Fibroblast of skin of abdomen (primary cell): ENCODE results near the gene NFYC.

Source experiments
- DNase-seq: peaks from one replicate; pipeline ENCODE4 v3.0.0-alpha.2; 2013

The NFYC gene

DNA sequence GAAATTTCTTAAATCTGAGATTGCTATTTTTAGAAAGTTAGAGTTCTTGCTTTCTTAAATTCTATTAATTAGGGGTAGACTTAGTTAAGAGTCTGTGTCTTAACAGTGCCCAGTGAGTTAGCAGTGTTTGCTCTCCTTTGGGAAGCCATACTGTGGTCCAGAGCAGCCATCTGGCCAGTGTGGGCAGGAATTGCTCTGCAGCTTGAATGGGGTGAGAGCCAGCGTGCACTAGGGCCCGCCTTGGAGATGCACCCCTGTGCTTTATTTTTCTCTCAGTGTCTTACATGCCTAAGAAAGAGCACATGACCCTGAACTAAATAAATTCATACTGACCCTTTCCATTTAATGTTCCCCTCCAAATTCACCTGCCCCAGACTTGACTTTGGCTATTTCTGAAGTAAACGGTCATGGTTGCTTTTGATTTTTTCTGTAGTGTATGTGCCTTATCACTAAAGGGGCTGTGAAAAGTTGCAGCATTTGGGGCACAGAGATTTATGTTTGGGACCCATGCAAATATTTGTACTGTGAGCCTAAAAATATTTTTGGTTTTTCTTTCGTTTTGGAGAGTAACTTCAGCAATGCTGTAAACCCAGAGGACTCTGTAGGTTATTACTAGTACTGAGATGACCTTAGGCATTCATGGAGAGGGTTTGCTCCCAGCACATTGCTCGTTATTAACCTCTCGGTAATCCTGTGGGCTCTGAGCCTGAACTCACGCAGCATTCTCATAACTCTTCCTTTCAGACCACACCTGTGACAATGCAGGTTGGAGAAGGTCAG is 70.8 kb downstream of the NFYC start:
- DNase-seq, result no peak

GRCh38 chr1:40763742-40764532 is 72.4 kb downstream of the NFYC start:
- no peak for DNase-seq

DNA sequence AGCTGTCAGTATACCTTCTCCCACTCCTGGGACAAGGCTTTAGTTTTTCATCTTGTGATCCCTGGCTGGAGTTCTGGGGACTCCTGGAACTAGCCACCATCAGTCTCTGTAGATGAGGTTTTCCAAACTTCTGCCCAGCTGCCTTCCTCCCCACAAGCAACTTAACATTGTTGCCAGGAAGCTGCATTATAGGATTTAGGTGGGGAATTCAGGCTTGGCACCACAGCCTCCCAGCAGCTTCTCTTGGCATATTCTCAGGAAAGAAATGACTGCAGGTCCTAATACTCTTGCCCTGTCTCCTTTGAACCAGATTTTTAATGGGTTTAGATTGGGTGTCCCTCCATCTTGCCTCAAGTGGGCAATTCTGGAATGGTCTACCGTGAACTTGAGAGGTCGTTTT is 73.5 kb downstream of the NFYC start:
- DNase-seq, result no peak

DNA sequence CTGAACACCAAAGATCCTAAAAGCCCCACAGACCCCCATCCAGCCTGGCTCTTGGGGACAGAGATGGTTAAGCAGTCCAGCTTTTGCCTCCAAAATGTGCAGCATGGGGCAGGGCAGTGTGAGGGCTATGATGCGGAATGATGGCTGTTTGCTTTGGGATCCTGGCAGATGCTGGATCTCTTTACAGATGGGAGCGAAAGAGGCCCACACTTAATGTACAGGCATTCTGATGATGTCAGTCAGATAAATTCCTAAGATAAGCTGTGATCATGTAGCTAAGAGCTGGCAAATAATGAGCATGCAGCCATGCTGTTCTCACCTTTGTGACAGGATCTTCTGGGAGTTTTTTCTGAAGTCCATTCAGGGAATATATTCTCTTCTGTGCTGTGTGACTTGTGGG is 74.5 kb downstream of the NFYC start:
- no peak for DNase-seq

DNA sequence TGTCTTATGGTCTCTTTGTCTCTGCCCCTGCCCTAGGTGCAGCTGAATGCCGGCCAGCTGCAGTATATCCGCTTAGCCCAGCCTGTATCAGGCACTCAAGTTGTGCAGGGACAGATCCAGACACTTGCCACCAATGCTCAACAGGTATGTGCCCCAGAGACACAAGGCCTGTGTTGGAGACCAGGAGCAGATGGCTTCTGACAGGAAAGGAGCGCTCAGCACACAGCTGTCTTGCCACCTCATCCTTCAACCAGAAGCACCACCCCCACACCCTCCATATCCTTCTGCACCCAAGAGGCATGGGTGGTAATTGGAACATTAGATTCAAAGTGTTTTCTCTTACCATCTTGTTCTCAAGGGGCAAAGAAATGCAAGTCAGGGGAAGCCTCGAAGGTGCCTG is 75.1 kb downstream of the NFYC start:
- DNase-seq, result no peak

- no peak for DNase-seq
Observed at GRCh38 chr1:40768146-40768990, 76.9 kb downstream of the NFYC start.

DNA sequence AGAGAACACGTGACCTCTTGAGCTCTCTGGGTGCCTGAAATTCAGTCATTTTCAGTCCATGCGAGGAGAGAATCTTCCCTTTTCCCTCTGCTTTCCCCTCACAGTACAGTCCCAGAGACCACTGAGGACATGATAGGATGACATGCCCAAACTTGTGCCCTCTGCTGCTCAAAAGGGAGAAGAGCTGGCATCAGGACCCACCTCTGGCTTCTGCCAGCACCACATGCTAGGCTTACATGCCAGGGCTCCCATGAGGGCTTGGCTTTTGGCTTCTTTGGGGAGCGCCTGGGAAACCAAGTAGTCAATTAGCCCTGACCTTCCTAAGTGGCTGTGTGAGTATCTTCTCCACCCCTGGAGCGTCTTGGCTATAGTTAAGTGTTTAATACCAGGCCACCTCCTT is 78.3 kb downstream of the NFYC start:
- no peak for DNase-seq

- DNase-seq, result no peak
Observed at GRCh38 chr1:40770296-40771070, 79.0 kb downstream of the NFYC start.

- DNase-seq, result no peak
Observed at GRCh38 chr1:40772146-40772955, 80.8 kb downstream of the NFYC start.

DNA sequence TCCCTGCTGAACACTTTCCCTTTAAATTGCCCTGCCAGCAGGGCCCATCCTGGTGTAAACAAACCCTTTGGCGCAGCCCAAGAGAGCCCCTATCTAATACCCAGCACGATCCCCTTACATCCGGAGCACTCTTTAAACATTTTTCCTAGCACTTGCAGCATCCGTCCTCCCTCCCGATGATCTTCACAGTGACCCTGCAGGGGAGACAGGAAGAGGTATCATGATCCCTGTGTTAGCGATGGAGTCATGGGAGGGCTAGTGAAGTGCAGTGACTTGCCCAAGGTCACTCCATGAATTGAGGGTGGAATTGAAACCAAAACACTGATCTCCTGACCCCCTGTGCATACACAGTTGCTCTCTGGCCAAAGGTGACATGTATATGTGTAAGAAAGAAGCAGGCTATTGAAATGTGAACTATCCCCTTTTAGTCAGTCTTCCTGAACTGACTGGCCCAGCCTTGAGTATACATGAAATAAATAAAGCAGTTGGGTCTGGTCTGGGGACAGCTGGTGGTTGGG is 82.3 kb downstream of the NFYC start:
- no peak for DNase-seq

GRCh38 chr1:40774266-40774998 is 82.9 kb downstream of the NFYC start:
- no peak for DNase-seq

- no peak for DNase-seq
Observed at GRCh38 chr1:40776236-40777072, 85.0 kb downstream of the NFYC start.

DNA sequence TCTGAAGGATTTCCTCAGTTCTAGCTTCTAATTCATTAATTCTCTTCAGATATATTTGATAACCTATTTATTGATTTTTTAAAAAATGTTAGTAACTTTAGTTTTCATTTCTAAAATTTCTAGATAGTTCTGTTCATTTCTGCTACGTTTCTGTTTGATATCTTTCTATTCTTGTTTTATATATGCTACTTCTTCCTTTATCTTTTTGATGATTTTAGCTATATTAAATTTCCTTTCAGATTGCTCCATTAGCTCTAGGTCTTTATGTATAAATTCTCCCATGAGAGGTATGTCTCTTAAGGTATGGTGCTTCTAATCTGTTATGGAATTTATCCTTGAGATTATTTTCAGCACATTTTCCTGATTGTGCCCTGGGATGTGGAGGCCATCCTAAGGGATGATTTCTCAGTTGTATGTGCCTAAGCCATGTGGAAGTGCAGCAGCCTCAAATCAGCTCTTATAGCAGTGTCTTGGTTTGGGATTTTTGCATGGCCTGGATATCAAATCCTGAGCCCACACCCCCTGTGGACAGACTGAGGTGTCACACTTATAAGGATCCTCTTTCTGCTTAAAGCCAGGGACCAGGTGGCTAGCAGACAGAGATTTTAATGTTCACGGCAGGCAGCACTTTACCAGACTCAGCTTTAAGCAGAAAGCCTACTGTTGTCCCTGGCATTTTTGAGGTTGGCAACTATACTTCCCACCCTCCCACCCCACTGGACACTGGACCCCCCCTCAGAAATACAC is 85.9 kb downstream of the NFYC start:
- DNase-seq, result no peak

- DNase-seq, result no peak
Observed at GRCh38 chr1:40780678-40781607, 89.4 kb downstream of the NFYC start.

DNA sequence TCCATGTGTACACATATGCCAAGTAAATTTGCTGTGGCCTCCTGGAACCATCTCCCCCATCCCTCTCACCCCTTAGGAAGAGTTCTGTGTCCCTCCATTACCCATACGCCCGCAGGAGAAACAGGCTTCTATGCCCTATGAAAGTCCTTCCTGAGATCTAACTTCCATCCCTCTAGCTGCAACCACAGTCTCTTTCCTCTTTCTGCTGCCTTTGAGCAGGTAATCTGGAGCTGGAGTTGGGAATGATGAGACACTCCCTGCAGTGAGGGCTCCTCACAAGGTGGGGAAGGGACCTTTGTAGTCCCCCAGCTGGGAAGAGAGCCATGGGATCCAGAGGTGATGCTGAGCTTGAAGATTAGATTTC is 90.1 kb downstream of the NFYC start:
- no peak for DNase-seq

- no peak for DNase-seq
Observed at GRCh38 chr1:40782371-40782956, 91.0 kb downstream of the NFYC start.
